ENCODE data around the gene MICAL3. TPM values are rescaled to one million over a fixed set of nuclear protein-coding genes. Genes with fewer than 3 reads are reported as not detected.

MICAL3 gene
- total RNA-seq, 3 donors from 2014 or later (not counting 1 experiment from before 2014, with no cell fraction given), result 17.1 to 36.3 (median 34.3) TPM

GRCh38 chr22:17876306-17876831 is 148.0 kb downstream of the MICAL3 start:
- H3K27ac Mint-ChIP-seq, result no peak overlapping the region
- no peaks in the 10 kb centered on the region for H3K36me3 Mint-ChIP-seq
- DNase-seq (peak in 1 of 2 donors; percentile 6), ATAC-seq (no peak)
- H3K4me3 ChIP-seq (ENCODE audit: low read length), result no peak overlapping the region
- intact Hi-C loops (cut with micrococcal nuclease), result no loop called here
- no peaks in the 10 kb centered on the region for H3K4me1 ChIP-seq (ENCODE audit: control insufficient read depth, insufficient read depth, low read length)
- no peak overlapping the region for H3K4me3 Mint-ChIP-seq
- WGBS (ENCODE audit: insufficient coverage), result 89% methylated on average over 4 of the region's 4 CpGs
- H3K27me3 Mint-ChIP-seq (ENCODE audit: low read depth in 2 of 2), result no peaks in the 10 kb centered on the region
- TF ChIP-seq, protein P1, sequence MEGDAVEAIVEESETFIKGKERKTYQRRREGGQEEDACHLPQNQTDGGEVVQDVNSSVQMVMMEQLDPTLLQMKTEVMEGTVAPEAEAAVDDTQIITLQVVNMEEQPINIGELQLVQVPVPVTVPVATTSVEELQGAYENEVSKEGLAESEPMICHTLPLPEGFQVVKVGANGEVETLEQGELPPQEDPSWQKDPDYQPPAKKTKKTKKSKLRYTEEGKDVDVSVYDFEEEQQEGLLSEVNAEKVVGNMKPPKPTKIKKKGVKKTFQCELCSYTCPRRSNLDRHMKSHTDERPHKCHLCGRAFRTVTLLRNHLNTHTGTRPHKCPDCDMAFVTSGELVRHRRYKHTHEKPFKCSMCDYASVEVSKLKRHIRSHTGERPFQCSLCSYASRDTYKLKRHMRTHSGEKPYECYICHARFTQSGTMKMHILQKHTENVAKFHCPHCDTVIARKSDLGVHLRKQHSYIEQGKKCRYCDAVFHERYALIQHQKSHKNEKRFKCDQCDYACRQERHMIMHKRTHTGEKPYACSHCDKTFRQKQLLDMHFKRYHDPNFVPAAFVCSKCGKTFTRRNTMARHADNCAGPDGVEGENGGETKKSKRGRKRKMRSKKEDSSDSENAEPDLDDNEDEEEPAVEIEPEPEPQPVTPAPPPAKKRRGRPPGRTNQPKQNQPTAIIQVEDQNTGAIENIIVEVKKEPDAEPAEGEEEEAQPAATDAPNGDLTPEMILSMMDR (IDR thresholded peaks at IDR 0.05), result no peak
- no peak overlapping the region for H3K27ac ChIP-seq (ENCODE audit: low read length)
- no peaks in the 10 kb centered on the region for H3K9me3 ChIP-seq (ENCODE audit: control insufficient read depth, insufficient read depth, low read length)
- H3K27me3 ChIP-seq (ENCODE audit: control insufficient read depth, insufficient read depth, low read length), result no peaks in the 10 kb centered on the region
- H3K9me3 Mint-ChIP-seq, result no peaks in the 10 kb centered on the region
- H3K4me1 Mint-ChIP-seq, result no peaks in the 10 kb centered on the region
- peaks cover 30% of the 10 kb centered on the region for H3K36me3 ChIP-seq (ENCODE audit: control insufficient read depth, insufficient read depth, low read length)

- ATAC-seq (no peak), DNase-seq (no peak)
- Histone ChIP-seq H3K9me3 (ENCODE audit: control insufficient read depth, insufficient read depth, low read length) (no peaks in the 10 kb centered on the region), H3K4me3 (ENCODE audit: low read length) (no peak overlapping the region), H3K27me3 (ENCODE audit: control insufficient read depth, insufficient read depth, low read length) (no peaks in the 10 kb centered on the region), H3K27ac (ENCODE audit: low read length) (no peak overlapping the region), H3K4me1 (ENCODE audit: control insufficient read depth, insufficient read depth, low read length) (no peaks in the 10 kb centered on the region), H3K36me3 (ENCODE audit: control insufficient read depth, insufficient read depth, low read length) (peaks cover 35% of the 10 kb centered on the region)
- H3K36me3 Mint-ChIP-seq, result no peaks in the 10 kb centered on the region
- H3K4me3 Mint-ChIP-seq, result no peak overlapping the region
- no peaks in the 10 kb centered on the region for H3K4me1 Mint-ChIP-seq
- intact Hi-C loops (cut with micrococcal nuclease), result no loop called here
- WGBS (ENCODE audit: insufficient coverage), result 93% methylated on average over 12 of the region's 12 CpGs
- H3K9me3 Mint-ChIP-seq, result no peaks in the 10 kb centered on the region
- H3K27ac Mint-ChIP-seq, result no peak overlapping the region
- TF ChIP-seq, protein P1 (IDR thresholded peaks at IDR 0.05), result no peak
- no peaks in the 10 kb centered on the region for H3K27me3 Mint-ChIP-seq (ENCODE audit: low read depth in 2 of 2)
Measured at GRCh38 chr22:17875631-17876030, 148.7 kb downstream of the MICAL3 start.

DNA sequence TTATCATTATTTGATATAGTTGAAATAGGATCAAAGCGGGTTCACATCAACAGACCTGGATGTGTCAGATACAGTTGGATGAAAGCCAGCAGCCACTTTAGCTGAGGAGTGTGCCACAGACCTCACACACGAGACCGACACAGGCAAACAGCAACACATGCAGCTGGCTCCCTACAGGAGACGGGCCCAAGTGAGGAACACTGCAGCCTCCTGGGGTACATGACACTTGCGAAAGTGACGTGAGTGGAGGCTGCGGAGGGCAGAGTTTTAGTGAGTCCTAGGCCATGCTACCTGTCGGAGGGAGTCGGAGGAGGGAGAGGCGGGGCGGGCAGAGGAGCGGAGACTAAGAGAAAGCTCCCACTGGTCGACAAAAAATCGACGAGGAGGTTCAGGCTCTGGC is 149.2 kb downstream of the MICAL3 start:
- Histone ChIP-seq H3K9me3 (ENCODE audit: control insufficient read depth, insufficient read depth, low read length) (no peaks in the 10 kb centered on the region), H3K4me3 (ENCODE audit: low read length) (no peak overlapping the region), H3K4me1 (ENCODE audit: control insufficient read depth, insufficient read depth, low read length) (no peaks in the 10 kb centered on the region), H3K27me3 (ENCODE audit: control insufficient read depth, insufficient read depth, low read length) (no peaks in the 10 kb centered on the region), H3K36me3 (ENCODE audit: control insufficient read depth, insufficient read depth, low read length) (peaks cover 38% of the 10 kb centered on the region), H3K27ac (ENCODE audit: low read length) (no peak overlapping the region)
- no peaks in the 10 kb centered on the region for H3K4me1 Mint-ChIP-seq
- no peak for DNase-seq
- H3K27ac Mint-ChIP-seq, result no peak overlapping the region
- no peak overlapping the region for H3K4me3 Mint-ChIP-seq
- ATAC-seq, result no peak
- no peaks in the 10 kb centered on the region for H3K36me3 Mint-ChIP-seq
- 98% methylated on average over 15 of the region's 15 CpGs for WGBS (ENCODE audit: insufficient coverage)
- H3K9me3 Mint-ChIP-seq, result no peaks in the 10 kb centered on the region
- intact Hi-C loops (cut with micrococcal nuclease), result no loop called here
- TF ChIP-seq, protein P1 (IDR thresholded peaks at IDR 0.05), result no peak
- no peaks in the 10 kb centered on the region for H3K27me3 Mint-ChIP-seq (ENCODE audit: low read depth in 2 of 2)

DNA sequence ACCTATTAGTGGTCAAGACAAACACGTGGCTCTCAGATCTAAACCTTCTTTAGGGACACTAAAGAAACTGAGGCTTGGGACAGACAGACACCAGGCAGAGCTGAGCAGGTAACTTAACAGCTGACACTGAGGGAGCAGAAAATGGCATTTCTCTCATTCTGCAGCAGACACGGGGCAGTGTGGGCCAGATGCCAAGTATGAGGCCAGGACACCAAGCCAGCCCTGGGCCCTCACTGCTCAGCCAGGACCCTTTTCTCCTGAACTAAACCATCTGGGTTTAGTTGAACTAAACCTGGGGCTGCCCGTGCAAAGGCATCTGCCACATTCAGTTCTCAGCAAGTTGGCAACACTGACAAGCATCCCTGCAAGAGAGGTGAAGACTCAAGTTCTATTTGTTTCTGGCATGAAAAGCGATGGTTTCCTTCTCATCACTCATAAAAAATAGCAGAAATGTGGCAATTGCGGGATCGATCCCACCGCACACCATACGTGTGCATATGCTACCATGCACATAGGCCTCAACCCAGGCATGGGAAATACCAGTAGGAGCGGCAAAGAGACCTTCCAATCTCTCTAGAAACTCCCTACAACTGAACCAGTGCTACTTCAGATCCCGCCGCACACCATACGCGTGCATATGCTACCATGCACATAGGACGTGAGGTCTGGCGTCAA is 150.0 kb downstream of the MICAL3 start:
- Mint-ChIP-seq H3K27me3 (ENCODE audit: low read depth in 2 of 2) (no peaks in the 10 kb centered on the region), H3K4me3 (no peak overlapping the region), H3K36me3 (no peaks in the 10 kb centered on the region), H3K4me1 (no peaks in the 10 kb centered on the region), H3K9me3 (no peaks in the 10 kb centered on the region), H3K27ac (no peak overlapping the region)
- no peak overlapping the region for H3K4me3 ChIP-seq (ENCODE audit: low read length)
- peaks cover 37% of the 10 kb centered on the region for H3K36me3 ChIP-seq (ENCODE audit: control insufficient read depth, insufficient read depth, low read length)
- WGBS (ENCODE audit: insufficient coverage), result 93% methylated on average over 15 of the region's 15 CpGs
- intact Hi-C loops (cut with micrococcal nuclease), result no loop called here
- TF ChIP-seq, protein P1 (IDR thresholded peaks at IDR 0.05), result no peak
- H3K4me1 ChIP-seq (ENCODE audit: control insufficient read depth, insufficient read depth, low read length), result no peaks in the 10 kb centered on the region
- no peak for DNase-seq
- no peaks in the 10 kb centered on the region for H3K27me3 ChIP-seq (ENCODE audit: control insufficient read depth, insufficient read depth, low read length)
- H3K9me3 ChIP-seq (ENCODE audit: control insufficient read depth, insufficient read depth, low read length), result no peaks in the 10 kb centered on the region
- no peak overlapping the region for H3K27ac ChIP-seq (ENCODE audit: low read length)
- no peak for ATAC-seq

Measured in natural killer cell (primary cell).